Tongue (tissue), 2 donors: Measurements from ENCODE around the gene CEP131. TPM values are rescaled to one million over a fixed set of nuclear protein-coding genes. Genes with fewer than 3 reads are reported as not detected.

Source experiments
- DNase-seq: peaks from one replicate; pipeline ENCODE4 v3.0.0-alpha.2; 2015
- total RNA-seq: library from RNA; depleted of rRNA; stranded (reverse); fragments of >200 nt; gene quantifications from one replicate; pipeline ENCODE4 v1.2.3, GENCODE V29; 2014

CEP131 gene
- 8.9 TPM for total RNA-seq

GRCh38 chr17:81222906-81223761 lies at the start of gene CEP131:
Gene CEP131 (minus strand): TSS chr17:81222965. CDS start chr17:81220056, 2,909 bp downstream.
- DNase-seq, result peak; percentile 99

DNA sequence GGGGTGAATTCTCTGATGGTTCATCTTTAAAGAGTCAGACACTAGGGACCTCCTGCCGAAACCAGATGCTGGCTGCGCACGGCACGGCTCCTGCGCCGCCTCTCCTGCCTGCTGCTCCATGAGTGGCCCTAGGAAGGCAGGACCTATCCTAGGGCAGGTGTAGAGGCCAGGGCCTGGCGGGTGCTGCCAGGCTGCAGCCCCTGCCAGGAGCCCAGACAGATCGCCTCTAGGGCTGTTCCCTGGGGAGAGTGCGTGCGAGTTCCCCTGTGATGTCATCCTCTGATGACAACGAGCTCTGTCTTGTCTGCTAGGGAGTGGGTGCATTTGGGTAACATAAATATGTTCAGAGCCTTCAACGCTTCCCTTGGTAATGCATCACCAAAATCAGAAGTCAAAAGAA lies 48.5 kb upstream of the CEP131 start:
- DNase-seq, result no peak

DNA sequence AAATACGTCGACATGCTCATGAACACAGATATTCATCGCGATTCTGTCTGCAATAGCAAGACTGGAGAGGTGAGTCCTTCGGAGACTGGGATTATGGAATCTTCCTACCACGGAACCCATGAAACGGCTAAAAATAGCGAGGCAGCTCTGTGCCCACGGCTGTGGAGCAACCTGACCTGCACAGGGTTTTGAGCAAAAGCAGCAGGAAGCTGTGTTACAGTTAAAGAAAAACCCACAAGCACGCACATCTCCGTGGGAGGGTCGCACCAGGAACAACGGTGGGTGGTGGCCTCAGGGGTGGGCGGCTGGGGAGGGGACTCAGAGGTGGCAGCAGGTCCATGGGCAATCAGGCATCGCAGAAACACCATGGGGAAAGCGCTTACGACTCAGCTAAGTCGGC lies 47.5 kb upstream of the CEP131 start:
- no peak for DNase-seq

DNA sequence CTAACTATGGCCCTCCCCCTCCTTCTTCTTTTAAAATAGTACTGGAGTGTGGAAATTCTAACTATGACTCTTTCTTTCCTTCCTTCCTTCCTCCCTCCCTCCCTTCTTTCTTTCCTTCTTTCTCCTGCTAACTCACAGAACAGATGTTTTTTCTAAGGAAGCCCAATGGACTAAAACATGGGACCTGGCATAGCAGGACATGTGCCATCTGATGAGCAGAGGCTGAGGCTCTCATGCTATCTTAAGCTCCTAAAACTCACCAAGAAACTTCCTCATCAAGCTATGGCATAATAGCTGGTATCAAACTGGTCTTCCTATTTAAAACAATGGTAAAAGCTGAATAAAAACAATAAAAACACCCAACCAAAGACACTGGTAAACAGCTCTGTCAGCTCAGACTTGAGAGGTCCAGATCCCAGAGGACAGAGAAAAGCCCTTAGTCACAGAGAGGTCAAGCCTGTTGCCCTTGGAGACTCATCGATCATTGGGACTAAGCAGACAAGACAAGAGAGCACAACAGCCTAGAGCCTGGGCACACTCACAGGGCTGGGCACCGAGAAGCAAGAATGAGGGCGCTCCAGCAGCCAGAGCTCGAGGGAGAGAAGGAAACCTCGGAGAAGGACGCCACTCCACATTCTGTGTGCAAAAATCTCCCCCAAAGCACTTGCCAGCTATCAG lies 44.8 kb upstream of the CEP131 start:
- DNase-seq, result no peak

DNA sequence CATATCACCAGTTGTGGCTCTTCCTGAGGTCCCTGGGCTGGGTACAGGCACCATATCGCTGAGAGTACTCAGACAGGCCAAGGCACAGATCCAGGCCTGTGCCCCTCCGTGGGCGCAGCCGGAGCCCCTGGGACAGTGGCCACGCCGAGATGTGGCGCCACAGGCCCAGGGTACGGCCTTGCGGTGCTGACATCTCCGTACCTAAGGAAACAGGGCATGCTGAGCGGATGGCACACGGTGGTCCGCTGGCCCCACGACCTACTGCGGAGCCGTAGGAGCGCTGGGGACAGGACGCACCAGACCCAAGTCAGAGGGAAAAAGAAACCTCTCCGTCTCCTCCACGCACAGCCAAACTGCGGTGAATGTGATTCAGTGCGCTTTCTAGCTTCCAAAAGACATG lies 42.8 kb upstream of the CEP131 start:
- DNase-seq, result no peak

- DNase-seq, result peak; percentile 47
Measured at GRCh38 chr17:81264640-81265039, 41.9 kb upstream of the CEP131 start.

- no peak for DNase-seq
Measured at GRCh38 chr17:81263371-81264181, 40.8 kb upstream of the CEP131 start.

DNA sequence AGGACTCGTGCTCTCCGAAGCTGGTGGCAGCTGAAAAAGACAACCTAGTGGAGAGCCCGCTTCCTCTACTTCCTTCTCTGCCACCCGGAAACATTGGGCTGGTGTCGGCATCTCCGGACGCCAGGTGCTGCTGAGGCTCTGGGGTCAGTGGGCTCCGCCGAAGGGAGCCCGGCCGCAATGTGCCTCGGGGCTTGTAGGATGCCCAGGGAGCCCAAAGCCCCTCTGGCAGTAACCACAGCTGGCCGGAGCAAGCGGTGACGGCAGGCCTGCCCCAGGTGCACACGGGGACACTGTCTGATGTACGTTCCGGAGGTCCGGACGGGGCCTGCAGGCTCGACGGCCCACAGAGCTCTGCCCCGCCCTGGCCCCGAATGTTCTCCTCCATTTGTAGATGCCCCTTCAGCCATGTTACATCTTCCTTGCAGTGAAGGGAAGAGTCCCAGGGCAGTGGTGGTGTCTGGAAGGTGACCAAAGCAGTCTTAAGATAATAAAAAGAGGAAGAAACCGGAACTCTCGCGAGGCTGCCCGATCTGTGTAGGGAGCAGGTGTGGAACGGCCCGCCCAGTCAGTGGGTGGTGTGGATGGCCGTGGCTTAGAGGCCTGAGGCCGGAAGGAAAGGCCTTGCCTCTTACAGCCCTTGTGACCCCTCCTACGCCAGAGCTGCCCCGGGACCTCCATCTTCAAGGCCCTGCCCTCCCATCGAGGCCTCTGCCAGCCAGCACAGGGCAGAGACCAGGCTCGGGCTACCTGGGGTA lies 39.0 kb upstream of the CEP131 start:
- DNase-seq, result no peak

GRCh38 chr17:81261096-81261495 lies 38.3 kb upstream of the CEP131 start:
- DNase-seq, result no peak

- DNase-seq, result no peak
Measured at GRCh38 chr17:81260641-81261040, 37.9 kb upstream of the CEP131 start.

DNA sequence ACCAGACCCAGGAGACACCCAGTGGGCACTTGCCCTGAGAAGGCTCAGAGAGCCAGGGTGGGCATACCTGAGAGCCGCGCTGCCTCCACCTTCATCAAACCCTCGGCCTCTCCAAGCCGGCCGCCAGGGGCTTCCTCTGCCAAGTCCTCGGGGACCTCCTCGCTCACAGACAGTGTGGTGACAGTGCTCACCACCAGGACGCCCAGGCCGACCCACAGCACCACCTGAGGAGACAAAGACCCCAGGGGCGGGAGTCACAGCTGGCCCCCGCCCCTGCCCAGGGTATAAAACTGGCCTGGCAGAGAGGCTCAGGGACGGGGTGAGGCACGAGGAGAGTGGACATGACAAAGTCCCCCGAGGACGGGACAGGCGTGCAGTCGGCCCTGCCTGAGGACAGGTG lies 37.4 kb upstream of the CEP131 start:
- no peak for DNase-seq

DNA sequence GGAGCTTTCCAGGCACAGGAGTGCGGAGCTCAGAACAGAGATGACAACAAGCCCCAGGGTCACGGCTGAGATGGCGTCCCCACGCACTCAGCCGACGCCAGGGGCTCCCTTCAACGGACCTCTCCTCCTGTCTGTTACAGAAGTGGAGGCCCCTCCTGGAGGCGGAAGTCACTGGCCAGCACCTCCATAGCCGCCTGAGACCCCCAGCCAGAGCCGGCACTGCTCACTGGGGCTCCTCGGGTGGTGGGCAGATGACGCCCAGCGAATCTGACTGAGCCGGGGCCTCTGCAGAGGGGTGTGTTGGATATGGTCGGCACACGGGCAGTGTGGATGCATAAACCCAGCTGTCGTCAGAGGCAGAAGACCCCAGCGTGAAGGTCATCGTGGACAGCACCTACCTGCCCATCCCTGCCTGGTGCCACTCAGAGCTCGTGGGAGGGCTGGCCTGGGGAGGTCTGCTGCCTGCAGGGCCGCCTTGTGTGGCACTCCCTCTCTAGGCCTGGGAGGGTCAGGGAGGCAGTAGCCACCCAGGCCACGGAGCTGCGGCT lies 36.4 kb upstream of the CEP131 start:
- DNase-seq, result no peak

- DNase-seq, result peak; percentile 54
Measured at GRCh38 chr17:81258292-81258691, 35.5 kb upstream of the CEP131 start.

GRCh38 chr17:81257533-81257932 lies 34.8 kb upstream of the CEP131 start:
- DNase-seq, result no peak

GRCh38 chr17:81256616-81257015 lies 33.9 kb upstream of the CEP131 start:
- no peak for DNase-seq

DNA sequence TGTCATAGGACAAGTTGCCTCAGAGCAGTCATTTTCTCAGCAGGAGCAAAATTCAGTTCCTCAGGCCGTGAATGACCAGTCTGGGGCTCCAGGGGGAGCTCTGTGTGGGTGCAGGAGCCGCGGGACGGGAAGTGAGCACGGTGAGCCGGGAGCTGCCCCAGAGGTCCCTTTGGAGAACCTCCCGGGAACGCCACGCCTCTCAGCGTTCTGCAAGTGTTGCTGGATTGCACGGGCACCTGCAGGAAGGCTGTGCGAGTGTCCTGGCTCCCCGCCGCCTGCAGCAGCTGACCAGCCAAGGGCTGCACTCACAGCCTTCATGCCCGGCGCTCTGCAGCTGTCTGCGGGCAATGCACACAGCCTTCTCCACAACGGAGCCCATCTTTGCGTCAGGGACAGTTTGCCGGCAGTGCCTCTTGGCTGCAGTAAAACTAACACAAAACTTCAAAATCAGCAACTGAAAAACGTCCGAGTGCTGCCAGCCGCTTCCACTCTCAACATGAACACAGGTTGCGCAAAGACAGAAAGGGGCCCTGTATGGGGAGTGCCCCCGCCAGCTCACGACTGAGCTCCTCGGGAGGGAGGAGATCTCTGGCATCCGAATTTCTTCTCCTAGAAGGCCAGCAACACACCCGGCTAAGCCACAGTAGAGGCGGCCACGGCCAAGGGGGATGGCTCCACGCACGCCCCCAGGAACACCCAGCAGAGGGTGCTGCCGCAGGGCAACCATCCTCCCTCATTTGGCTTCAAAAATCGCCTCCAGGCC lies 32.4 kb upstream of the CEP131 start:
- DNase-seq, result peak; percentile 89

- peak; percentile 79 for DNase-seq
Measured at GRCh38 chr17:81253358-81254131, 30.8 kb upstream of the CEP131 start.

DNA sequence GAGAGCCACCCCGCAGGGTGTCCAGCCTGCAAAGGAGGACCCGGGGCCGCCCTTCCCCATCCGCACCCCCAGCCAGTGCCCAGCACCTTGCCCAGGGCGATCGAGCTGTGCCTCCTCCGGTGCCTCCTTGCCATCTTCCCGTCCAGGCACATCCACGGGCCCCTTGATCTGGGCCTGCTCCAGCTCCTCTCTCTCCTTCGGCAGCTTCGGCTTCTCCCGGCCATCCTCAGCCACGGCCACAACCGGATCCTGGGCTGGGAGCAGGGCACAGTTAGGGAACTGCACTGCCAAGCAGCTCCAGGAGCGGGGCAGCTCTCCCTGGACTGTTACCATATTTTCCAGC lies 30.2 kb upstream of the CEP131 start:
- no peak for DNase-seq

DNA sequence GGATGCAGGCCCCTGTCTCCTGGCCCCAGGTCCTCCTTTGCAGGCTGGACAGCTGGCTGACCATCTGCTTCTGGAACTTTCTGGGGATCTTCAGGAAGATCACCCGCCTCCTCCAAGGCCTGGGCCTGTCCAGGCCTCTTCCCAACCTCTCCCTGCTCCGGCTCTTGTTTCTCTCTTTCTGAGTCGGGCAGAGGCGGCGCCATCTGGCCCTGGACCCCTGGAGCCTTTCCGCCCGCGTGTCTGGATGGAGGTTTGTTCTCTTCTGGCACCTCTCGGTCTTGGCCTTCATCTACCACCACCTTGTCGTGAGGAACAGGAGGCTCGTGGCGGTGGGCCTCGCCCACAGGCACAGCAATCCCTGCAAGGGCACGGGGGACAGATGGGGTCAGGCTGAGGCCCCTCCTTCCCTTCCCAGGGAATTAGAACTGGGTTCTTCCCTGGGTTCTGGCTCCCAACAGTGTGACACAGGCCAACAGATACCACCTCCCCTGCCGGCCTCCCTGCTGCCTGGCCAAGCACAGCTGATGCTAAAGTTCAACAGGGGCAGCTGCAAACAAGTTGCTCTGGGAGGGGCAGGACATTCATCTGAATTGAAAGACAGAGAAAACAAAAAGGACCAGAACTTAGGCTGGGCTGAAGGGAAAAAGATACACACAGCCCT lies 29.7 kb upstream of the CEP131 start:
- peak; percentile 59 for DNase-seq
